ENCODE measurements around the gene PACRG. TPM values are rescaled to one million over a fixed set of nuclear protein-coding genes. Genes with fewer than 3 reads are reported as not detected.

The PACRG gene
- total RNA-seq, 1 experiment from 2014 or later, result 0.44 TPM

GRCh38 chr6:162728197-162728596 lies 423 bp downstream of the PACRG start (continued):
- TF ChIP-seq USF2 (CRISPR knock-in tag; IDR thresholded peaks at IDR 0.05) (no peak), ZBTB21 (CRISPR knock-in tag; IDR thresholded peaks at IDR 0.05; ENCODE audit: borderline replicate concordance) (no peak), PREB (CRISPR knock-in tag; IDR thresholded peaks at IDR 0.05; ENCODE audit: borderline replicate concordance) (no peak), FOXK1 (CRISPR knock-in tag; IDR thresholded peaks at IDR 0.05) (no peak), ZSCAN18 (CRISPR knock-in tag; IDR thresholded peaks at IDR 0.05) (no peak)
- TF ChIP-seq, protein P1, sequence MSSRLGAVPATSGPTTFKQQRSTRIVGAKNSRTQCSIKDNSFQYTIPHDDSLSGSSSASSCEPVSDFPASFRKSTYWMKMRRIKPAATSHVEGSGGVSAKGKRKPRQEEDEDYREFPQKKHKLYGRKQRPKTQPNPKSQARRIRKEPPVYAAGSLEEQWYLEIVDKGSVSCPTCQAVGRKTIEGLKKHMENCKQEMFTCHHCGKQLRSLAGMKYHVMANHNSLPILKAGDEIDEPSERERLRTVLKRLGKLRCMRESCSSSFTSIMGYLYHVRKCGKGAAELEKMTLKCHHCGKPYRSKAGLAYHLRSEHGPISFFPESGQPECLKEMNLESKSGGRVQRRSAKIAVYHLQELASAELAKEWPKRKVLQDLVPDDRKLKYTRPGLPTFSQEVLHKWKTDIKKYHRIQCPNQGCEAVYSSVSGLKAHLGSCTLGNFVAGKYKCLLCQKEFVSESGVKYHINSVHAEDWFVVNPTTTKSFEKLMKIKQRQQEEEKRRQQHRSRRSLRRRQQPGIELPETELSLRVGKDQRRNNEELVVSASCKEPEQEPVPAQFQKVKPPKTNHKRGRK (CRISPR knock-in tag; IDR thresholded peaks at IDR 0.05; ENCODE audit: borderline replicate concordance), result no peak
- TF ChIP-seq, protein P2, sequence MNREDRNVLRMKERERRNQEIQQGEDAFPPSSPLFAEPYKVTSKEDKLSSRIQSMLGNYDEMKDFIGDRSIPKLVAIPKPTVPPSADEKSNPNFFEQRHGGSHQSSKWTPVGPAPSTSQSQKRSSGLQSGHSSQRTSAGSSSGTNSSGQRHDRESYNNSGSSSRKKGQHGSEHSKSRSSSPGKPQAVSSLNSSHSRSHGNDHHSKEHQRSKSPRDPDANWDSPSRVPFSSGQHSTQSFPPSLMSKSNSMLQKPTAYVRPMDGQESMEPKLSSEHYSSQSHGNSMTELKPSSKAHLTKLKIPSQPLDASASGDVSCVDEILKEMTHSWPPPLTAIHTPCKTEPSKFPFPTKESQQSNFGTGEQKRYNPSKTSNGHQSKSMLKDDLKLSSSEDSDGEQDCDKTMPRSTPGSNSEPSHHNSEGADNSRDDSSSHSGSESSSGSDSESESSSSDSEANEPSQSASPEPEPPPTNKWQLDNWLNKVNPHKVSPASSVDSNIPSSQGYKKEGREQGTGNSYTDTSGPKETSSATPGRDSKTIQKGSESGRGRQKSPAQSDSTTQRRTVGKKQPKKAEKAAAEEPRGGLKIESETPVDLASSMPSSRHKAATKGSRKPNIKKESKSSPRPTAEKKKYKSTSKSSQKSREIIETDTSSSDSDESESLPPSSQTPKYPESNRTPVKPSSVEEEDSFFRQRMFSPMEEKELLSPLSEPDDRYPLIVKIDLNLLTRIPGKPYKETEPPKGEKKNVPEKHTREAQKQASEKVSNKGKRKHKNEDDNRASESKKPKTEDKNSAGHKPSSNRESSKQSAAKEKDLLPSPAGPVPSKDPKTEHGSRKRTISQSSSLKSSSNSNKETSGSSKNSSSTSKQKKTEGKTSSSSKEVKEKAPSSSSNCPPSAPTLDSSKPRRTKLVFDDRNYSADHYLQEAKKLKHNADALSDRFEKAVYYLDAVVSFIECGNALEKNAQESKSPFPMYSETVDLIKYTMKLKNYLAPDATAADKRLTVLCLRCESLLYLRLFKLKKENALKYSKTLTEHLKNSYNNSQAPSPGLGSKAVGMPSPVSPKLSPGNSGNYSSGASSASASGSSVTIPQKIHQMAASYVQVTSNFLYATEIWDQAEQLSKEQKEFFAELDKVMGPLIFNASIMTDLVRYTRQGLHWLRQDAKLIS (CRISPR knock-in tag; IDR thresholded peaks at IDR 0.05; ENCODE audit: borderline replicate concordance), result no peak

DNA sequence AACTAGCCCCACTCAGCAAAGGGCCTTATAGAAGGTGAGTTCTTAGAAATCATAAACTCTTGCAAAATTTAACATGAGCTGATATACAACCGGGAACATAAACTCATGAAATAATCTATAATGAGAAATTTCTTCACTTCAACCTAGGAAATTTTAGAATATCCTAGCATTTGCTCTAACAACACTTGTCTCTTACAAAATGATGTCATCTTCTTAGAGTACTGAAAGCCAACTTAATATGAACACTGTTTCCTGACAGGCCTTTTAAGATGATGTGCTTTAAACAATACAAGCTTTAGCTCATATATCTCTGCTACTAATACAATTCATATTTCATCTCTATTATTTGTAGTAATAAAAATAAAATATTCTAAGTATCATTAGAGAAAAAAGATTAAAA lies 932 bp downstream of the PACRG start:
- H3K27ac Mint-ChIP-seq, result no peak overlapping the region
- H3K4me3 Mint-ChIP-seq, result peak overlapping the region; percentile 47; the same call in 1 of the 2 replicates
- no peaks in the 10 kb centered on the region for H3K36me3 Mint-ChIP-seq
- TF ChIP-seq TEAD1 (CRISPR knock-in tag; IDR thresholded peaks at IDR 0.05) (no peak), KAT7 (CRISPR knock-in tag; IDR thresholded peaks at IDR 0.05; ENCODE audit: borderline replicate concordance) (no peak), PRDM15 (CRISPR knock-in tag; IDR thresholded peaks at IDR 0.05) (no peak), ZNF232 (CRISPR knock-in tag; IDR thresholded peaks at IDR 0.05) (no peak), OVOL2 (CRISPR knock-in tag; IDR thresholded peaks at IDR 0.05; ENCODE audit: borderline replicate concordance) (no peak), ZMAT4 (CRISPR knock-in tag; IDR thresholded peaks at IDR 0.05) (no peak)
- TF ChIP-seq, protein P1 (CRISPR knock-in tag; IDR thresholded peaks at IDR 0.05; ENCODE audit: borderline replicate concordance), result no peak
- ChIA-PET CTCF (interaction anchor here (1.8 kb wide), 1 partner anchor 287 kb away, joined by 9 read pairs; no protein-coding TSS in a partner anchor), POLR2A (no interaction called here)
- no peaks in the 10 kb centered on the region for H3K9me3 Mint-ChIP-seq
- H3K27me3 Mint-ChIP-seq (ENCODE audit: low read depth), result peaks cover 13% of the 10 kb centered on the region
- H3K4me1 Mint-ChIP-seq, result peaks cover 19% of the 10 kb centered on the region
- no peak for ATAC-seq
- no peak for DNase-seq (ENCODE audit: low spot score)
